GM21576 (cell line): ENCODE measurements around the gene KCNQ1.

Experiments used
- ATAC-seq: cut with Tn5 transposase; IDR thresholded peaks from one replicate; pipeline ENCODE4 v1.9.1; 2021; ENCODE audit warnings: mild to moderate bottlenecking, moderate library complexity; ENCODE audit not compliant: unreplicated experiment

The KCNQ1 gene

DNA sequence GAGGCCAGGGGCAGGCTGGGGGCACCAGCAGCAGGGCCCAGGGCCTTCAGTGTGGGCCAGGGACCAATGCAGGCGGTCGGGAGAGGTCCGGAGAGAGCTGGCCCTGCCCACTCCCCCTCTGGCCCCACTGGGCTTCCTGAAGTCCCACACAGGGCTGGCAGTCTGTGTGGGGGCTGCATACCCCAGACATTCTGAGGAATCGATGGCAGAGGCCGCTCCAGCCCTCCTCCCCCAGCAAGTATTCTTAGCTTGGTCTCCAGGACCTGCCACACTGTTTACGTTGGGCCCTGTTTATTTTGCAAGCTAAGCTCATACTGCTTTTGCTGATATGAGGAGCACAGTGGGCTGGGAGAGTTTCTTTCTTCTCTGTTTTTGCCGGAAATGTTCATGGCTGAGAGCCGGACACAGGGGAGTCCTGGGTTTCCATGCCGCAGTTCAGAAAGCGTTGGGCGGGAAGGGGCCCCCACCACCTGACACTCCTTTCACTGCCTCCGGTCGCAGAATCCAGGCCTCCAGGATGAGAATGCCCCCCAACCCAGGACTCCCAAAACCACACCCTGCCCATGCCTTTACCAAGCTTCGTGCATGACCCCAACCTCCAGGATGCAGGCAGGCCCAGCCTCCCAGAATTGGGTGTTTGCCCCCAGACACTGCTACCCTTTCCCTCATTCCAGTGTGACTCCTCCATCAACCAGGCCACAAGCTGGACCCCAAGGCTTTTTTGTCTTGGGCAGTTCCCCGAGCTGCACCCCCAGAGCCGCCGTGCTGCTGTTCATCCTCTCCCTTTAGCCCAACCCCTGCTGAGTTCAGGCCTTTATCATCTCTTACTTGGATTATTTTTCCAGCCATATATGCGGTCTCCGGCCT lies 336.8 kb downstream of the KCNQ1 start:
- no peak for ATAC-seq

DNA sequence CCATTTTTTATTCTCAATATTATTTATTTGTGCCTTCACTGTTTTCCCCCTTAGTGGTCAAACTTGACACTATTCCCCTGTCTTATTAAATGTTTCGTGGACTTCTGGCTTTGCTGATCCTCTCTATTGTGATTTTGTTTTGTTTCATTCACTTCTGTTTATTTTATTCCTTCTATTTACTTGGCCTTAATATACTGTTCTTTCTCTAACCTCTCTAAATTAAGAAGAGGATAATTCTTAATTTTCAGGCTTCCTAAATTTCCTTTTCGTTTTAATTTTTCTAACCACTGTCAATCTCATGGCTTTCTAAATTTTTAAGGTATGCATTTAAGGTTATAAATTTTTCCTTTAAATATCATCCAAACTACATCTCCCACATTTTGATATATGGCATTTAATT lies 338.0 kb downstream of the KCNQ1 start:
- ATAC-seq: no peak

DNA sequence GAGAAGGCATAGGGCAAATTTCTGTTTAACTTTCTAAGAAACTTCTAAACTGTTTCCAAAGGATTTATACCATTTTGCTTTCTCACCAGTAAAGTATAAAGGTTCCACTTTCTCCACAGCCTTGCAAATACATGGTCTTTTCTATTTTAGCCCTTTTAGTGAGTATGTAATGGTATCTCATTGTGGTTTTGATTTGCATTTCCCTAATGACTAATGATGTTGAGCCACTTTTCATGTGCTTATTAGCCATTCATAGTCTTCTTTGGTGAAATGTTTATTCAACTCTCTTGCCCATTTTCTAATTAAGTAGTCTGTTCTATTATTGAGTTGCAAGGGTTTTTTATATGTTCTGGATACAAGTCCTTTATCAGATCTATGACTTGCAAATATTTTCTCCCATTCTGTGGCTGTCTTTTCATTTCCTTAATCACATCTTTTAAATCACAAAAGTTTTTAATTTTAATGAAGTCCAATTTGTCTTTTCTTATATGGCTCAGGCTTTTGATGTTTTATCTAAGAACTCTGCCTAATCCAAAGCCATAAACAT lies 338.8 kb downstream of the KCNQ1 start:
- no peak for ATAC-seq

DNA sequence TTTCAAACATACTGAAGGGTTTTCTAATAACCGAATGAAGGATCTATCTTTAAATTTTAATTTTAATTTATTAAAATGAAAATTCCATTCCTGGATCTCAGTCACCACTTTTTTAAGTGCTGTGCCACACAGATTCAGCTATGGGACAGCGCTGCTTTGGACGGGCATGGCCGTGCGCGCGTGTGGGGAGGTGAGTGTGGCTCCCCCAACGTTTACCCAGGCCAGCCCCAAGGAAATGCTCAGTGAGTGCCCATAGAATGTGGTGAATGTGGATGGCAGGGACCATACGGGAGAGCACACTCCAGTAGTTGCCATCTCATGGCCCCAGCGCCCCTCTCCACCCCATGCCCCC lies 343.0 kb downstream of the KCNQ1 start:
- no peak for ATAC-seq

DNA sequence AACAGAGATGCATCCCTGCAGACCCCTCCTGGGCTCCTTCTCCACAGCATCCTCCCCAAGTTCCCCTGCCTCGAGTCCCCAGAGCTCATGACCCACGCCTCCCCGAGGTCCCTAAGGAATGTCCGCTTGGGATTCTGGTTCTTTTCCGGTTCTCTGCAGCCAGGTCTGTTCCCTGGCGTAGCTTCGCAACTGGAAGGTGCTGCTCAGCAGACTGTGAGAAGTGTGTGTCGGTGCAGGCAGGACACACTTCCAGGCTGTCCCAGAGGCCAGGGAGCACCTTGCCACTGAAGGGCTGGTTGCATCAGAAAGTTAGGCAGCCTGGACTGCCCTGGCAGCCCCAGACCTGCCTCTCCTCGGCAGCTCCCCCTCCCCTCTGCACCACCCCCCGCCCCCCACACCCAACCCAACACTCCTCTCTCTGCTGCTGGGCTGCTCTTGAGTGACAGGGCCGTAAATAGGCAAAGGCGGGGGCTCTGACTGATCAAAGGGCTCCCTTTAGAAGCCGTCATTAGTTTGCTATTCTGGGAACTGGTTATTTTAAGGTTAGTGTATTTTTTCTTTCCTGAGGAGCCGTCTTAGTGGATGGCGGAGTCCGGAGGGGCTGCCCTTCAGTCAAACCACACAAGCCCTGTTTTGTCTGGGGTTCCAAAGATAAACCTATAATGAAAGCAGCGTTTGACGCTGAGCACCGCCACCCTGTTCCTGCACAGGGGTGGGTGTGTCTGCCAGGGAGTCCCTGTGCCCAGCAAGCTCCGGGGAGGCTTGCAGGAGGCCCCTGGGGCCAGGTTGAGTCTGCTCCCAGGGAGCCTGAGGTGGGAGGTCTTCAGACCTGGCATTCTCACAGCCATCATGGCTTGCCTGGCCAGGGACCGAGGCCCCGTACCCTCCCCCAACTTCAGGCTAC lies 343.6 kb downstream of the KCNQ1 start:
- ATAC-seq: no peak

DNA sequence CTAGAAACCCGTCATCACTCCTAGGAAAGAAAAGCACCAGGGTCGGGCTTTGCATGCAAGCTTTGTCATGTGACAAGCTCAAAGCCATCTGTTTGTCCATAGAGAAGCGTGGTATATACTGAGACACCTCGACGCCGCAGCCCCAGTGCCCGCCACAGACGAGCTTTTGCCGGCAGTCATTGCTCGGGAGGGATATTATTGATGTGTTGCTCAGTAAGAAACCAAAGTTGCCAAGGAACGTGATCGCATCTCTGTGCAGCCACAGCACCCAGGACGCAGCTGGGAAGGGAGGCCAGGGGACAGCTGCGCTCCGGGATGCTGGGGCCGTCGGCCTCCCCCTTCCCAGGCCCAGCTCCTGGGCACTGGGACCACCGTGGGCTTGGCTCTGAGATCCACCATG lies 344.5 kb downstream of the KCNQ1 start:
- no peak for ATAC-seq

DNA sequence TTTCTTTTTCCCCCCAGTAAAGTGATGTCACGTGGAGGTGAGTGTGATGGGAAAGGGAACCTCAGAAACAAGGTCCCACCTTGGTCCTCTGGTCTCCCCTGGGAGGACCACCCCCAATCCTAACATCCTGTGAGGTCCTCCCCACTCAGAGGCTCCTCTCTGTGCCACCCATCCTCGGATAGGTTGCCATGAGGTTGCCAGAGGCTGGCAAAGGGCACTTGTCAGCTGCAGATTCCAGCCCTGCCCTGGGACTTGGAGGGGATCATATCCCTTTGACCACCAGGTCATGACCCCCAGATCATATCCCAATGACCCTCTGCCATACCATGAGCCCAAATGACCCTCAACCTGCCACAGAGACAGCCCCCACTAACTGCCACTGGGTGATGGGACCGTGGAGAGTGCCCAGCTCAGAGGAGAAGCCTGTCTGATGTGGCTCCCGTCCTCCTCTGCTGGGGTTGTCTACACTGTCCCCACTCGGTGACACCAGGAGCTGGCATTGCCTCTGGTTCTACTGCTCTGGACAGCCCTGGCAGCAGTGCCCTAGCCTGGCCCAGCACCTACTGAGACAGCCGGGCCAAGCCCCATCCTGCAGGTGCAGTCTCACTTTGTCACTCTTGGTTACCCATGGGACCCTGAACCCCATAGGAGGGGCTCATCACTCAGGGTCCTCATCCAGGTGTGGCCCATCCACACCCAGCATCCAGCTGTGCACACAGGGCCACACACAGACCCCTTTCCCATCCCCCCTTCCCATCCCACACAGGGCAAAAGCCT lies 345.2 kb downstream of the KCNQ1 start:
- ATAC-seq: no peak

DNA sequence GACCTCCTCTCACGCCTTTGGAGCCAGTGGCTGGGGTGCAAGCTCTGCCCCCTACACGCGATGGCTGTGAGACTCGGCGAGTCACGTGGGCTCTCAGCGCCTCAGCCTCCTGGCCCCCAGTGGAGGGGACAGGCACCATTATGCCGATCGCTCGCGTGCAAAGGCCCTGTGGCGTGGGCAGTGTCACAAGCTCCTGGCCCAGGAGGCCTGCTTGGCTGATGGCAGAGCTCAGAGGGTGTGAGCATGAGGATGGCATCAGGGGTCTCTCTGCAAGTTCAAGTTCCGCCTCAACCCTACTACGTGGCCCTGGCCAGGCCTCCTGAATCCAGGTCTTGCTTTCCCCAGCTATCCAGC lies 345.7 kb downstream of the KCNQ1 start:
- no peak for ATAC-seq

DNA sequence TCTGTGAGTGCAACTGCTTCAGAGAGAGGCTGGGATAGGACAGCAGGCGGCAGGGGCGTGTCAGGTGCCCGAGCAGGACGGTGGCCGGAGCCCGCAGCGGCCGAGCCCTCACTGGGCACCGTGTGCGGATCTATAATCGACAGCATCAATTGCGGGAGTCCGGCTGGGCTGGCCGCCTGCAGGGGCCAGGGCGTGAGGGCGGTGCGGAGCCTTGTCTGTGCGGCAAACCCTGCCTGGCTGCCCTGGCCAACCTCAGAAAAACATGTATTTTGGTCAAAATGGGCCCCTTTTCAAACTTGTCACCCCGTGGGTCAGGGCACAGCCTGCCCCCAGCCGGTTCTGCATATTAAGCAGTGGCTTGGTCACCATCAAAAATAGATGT lies 346.3 kb downstream of the KCNQ1 start:
- no peak for ATAC-seq

DNA sequence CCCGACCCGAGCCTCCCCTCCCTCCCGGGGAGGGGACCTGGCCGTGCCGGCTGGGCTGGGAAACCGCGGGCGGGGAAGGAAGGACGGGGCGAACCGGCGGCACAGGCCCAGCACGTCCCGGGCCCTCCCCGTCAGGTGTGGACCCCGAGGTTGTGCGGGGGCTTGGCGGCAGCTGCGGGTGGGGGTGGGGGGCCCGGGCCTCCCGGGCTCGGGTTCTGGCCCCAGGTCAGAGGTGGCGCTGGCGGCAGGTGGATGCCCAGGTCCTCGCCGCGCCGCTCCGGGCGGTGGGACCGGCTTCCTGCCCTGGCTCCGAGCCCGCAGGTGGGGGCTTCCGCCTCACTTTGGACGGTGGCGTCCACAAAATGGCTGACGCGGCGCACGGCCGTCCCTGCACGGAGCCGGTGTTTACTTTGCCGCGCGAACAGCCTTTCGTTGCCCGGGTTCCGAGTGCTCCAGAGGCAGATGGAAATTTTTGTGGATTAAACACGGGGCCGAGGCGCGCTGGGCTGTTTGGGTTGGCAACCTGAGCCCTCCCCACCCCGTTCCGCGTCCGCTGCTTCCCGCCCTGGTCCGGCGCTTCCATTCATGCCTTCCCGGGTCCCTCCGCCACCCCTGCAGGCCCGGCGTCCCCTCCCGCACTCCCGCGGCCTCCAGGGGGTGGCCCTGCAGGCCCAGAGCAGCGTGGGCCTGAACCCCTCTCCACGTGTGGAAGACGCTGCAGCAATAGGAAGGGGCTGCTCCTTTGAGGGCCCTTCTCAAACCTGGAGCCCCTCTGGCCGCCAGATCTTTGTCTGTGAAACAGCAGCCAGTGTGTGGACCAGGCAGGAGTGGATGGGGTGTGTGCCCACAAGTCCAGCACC lies 346.9 kb downstream of the KCNQ1 start:
- no peak for ATAC-seq

DNA sequence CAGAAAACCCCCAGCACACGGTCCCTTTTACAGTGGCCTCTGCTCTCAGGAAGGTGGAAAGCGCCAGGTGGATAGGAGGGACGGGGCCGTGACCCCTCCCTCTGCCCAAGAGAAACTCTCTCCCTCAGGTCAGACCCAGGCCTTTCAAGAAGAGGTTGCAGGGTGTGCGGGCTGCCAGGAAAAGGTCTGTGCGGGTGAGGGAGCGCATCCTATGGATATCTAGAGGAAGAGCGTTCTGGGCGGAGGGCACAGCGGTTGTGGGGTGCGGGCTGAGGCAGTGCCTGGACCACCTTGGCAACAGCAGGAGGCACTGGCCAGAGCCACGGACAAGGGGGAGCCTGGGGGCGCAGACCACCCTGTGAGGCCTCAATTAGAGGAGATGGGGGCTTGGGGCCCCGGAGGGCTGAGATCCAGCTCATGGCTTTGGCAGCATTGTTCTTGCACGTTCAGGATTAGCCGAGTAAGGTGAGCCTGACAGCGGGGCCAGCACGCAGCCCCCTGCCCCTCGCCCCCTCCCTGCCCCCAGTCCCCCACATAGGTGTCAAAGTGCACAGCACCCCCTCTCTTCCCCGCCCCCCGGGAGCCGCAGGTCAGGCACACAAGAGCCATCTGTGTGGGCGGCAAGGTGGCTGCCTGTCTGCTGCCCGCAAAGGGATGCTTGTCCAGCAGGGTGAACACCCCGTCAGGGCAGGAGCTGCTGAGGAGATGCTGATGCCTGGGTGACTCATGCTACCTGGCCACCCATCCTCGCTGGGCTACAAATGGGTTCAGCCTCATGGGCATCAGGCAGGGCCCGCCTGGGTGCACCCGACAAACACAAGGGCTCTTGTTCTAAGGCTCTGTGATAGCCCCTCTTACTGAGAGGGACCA lies 347.8 kb downstream of the KCNQ1 start:
- ATAC-seq: no peak

DNA sequence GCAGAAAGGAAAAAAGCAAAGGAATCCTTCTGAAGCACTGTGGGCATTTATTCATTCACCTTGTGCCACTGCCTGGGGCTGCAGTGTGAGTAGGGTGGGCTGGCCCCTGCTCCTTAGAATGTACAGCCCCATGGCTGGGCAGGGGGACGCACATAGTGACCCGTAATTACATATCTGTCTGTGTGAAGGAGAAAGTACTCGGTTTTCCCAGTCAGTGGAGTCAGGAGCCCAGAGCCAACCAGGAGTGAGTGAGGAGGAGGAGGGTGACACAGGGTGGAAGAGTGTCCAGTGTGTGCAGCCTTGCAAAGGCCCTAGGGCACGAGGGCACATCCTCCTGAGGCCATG lies 348.9 kb downstream of the KCNQ1 start:
- ATAC-seq: no peak

DNA sequence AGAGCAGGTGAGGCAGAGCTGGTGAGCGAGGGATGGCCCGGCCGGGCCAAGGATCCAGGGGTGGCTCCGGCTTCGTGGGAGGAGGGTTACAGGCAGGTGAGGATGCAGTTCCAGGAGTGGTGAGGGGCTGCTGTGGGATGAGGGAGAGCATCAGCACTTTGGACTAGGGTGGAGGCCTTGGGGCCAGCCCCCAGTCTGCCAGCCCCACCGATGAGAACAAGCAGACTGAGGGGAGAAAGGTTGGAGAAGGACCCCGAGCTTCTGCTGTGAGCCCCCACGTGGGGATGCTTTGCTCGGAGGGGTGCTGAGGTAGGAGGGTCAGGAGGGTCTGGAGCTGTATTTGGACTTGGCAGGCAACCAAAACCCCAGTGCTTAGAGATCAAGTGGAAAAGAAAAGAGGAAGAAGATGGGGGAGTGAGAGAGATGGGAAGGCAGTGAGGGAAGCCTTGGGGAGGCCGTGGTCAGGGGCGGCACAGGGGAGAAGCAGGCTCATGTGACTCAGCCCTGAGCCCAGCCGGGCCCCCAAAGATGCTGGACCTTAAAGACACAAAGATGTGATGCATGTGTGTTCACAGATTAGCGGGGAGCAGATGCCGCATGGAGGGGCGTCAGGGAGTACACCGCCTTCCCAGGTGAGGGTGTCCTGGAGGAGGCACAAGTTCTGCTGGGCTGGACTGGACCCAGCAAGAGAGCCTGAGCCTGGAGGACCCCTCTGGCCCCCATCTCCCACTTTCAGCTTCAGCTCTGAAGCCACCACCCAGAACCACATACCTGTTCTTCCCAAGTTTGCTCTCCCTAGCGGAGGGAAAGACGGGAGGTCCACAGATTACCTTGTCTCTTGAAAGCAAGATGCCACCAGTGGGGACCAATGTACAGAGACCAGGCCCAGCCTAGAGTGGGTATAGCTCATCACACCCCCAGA lies 349.5 kb downstream of the KCNQ1 start:
- ATAC-seq: no peak

DNA sequence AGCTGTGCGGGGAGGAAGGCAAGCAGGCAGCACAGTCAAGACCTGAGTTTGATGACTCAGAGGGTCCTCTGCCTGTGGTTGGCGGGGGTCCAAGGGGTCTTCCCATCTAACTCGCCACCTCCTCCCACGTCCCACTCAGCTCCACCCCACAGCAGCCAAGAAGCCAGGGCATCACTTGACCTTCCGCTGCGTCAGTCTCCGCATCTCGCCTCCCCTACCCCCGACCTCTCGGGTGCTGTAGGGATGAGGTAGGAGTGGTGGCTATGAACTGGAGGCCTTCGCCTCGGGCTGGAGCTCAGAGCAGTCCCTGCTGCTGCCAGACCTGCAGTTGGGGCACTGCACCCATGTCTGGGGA lies 350.1 kb downstream of the KCNQ1 start:
- no peak for ATAC-seq

DNA sequence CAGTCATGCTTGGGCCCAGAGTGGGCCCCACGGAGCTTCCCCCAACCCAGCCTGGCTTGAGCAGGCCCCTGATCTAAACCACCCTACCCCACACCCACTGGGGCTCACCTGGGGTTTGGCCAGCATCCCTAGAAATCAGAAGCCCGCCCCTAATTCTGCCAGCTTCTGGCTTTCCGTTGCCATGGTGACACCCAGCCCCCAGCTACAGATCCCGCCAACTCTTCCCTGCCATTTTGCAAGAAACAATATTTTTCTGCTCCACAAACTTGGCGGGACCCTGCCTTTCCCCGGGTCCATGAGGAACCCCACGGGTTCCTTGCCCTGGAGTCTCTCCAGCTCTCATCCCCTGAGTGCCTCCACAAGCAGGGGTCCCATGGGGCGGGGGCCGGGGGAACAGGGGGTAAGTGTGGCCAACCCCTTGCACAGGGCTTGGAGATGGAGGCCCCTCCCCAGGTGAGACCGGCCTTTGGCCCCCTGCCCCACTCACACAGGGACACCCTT lies 350.7 kb downstream of the KCNQ1 start:
- no peak for ATAC-seq

DNA sequence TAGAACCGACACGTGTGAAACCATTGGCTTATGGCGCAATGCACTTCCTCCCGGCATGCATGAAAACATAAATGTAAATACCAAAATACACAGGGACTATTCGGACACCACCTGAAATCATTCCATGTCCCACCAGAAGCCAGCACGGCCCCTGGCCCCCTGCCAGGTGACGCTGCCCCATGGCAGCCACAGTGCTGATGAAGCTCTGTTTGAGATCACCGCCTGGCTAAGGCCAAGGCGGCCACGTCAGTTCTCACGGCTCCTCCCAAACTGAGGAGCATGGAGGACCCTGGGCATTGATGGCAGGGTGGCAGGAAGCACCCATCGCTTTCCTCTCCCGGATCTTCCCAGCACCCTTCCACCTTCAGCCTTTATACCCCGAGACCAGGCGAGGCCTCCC lies 351.3 kb downstream of the KCNQ1 start:
- ATAC-seq: no peak

DNA sequence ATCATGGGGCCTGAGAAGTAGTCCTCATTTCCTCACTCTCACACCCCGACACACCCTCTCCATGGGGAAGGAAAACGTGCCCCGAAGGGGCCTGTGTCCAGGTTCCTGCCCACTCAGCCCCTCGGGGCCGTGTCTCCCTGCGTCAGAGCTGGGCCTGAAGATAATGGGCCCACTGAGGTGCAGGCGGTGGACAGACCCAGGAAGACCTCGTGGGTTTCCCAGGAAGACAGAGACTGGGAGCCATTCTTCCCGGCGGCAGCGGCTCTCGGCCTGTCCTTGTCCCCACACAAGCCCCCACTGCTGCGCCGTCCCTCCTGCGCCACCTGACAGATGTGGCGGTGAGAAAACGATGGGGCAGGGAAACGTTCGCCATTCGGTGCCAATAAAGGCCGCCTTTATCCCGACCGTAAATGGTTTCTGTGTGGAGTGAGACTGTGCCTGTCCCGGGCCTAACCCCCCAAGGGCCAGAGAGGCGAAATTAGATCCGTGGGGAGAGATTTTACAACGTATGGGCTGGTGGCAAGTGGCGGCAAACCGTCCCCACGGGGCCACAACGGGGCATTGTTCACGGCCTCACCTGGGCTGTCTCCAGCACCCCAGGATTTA lies 351.8 kb downstream of the KCNQ1 start:
- ATAC-seq: no peak
